Measurements from ENCODE around the gene NUP153. TPM values are rescaled to one million over a fixed set of nuclear protein-coding genes. Genes with fewer than 3 reads are reported as not detected.

NUP153 gene
- total and polyA plus RNA-seq, 2 of the 8 experiments (the other 6 are each of a cell fraction or from before 2014, with no cell fraction given), result 47.0 to 84.8 TPM

DNA sequence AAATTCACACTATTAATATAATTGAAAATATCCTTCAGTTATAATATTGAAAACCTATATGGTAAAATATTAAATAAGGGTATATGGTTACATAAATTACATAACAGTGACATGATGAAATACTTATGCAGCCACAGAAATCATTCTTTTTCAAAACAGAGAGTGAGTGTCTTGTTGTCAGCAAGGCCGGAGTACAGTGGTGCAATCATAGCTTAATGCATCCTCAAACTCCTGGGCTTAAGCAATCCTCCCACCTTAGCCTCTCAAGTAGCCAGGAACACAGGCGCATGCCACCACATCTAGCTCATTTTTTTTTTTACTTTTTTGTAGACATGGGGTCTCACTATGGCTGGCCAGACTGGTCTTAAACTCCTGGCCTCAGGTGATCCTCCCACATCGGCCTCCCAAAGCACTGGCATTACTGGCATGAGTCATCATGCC, 66.2 kb downstream of the NUP153 start (continued):
- TF ChIP-seq JUND (IDR thresholded peaks at IDR 0.05; ENCODE audit: low read length), result no peak
- no peak for TF ChIP-seq RFX5 (IDR thresholded peaks at IDR 0.05; ENCODE audit: borderline replicate concordance, low read depth, low read length)
- no peak for TF ChIP-seq CHD2 (IDR thresholded peaks at IDR 0.05; ENCODE audit: low read length)
- no peak for TF ChIP-seq JUN (IDR thresholded peaks at IDR 0.05; ENCODE audit: low read depth, low read length)
- TF ChIP-seq SP1 (IDR thresholded peaks at IDR 0.05; ENCODE audit: low read depth, low read length), result no peak
- no peak for TF ChIP-seq SIRT6 (IDR thresholded peaks at IDR 0.05; ENCODE audit: low read length)
- TF ChIP-seq POLR2A (IDR thresholded peaks at IDR 0.05; ENCODE audit: control extremely low read depth in 1 of 2, low read depth in 2 of 2, low read length in 2 of 2), result no peak
- no peak for TF ChIP-seq TBP (IDR thresholded peaks at IDR 0.05; ENCODE audit: low read depth, low read length)
- TF ChIP-seq SIN3A (conservative IDR thresholded peaks at IDR 0.05 in 1 of 2, IDR thresholded peaks at IDR 0.05 in 1 of 2; ENCODE audit: low read depth in 1 of 2, low read length in 2 of 2), result no peak
